Measurements from ENCODE around the gene LBHD1. TPM values are rescaled to one million over a fixed set of nuclear protein-coding genes. Genes with fewer than 3 reads are reported as not detected.
A peak's percentile ranks its signal among the peaks of the same experiment; 100 is the strongest.

The LBHD1 gene
- total and polyA plus RNA-seq, 2 of the 13 experiments (the other 11 are each of a cell fraction or from before 2014, with no cell fraction given), result 3.2 to 3.7 TPM

- TF ChIP-seq ATRX (CRISPR knock-in tag; IDR thresholded peaks at IDR 0.05; ENCODE audit: borderline replicate concordance), result no peak
- TF ChIP-seq SPEN (CRISPR knock-in tag; IDR thresholded peaks at IDR 0.05; ENCODE audit: low read depth), result peak; percentile 9; the same call in 1 of the 2 replicates
- no peak for TF ChIP-seq ZFY (CRISPR knock-in tag; IDR thresholded peaks at IDR 0.05)
- TF ChIP-seq KDM6A (CRISPR knock-in tag; IDR thresholded peaks at IDR 0.05; ENCODE audit: low read depth), result no peak
- TF ChIP-seq ZNF17 (CRISPR knock-in tag; IDR thresholded peaks at IDR 0.05), result no peak
- no peak for TF ChIP-seq MXI1 (IDR thresholded peaks at IDR 0.05; ENCODE audit: borderline replicate concordance, low read depth, low read length)
- no peak for TF ChIP-seq ZNF780A (CRISPR knock-in tag; IDR thresholded peaks at IDR 0.05)
- no peak for TF ChIP-seq CEBPG (CRISPR knock-in tag; IDR thresholded peaks at IDR 0.05)
- TF ChIP-seq ZNF720 (CRISPR knock-in tag; IDR thresholded peaks at IDR 0.05), result no peak
- TF ChIP-seq NFE2 (CRISPR knock-in tag; IDR thresholded peaks at IDR 0.05), result no peak
- no peak for TF ChIP-seq FUBP1 (CRISPR knock-in tag; IDR thresholded peaks at IDR 0.05; ENCODE audit: borderline replicate concordance)
- TF ChIP-seq POGK (CRISPR knock-in tag; conservative IDR thresholded peaks at IDR 0.05), result no peak
- TF ChIP-seq ZNF160 (CRISPR knock-in tag; IDR thresholded peaks at IDR 0.05), result no peak
- no peak for TF ChIP-seq ZNF710 (CRISPR knock-in tag; IDR thresholded peaks at IDR 0.05; ENCODE audit: borderline replicate concordance)
- no peak for TF ChIP-seq ZNF549 (CRISPR knock-in tag; IDR thresholded peaks at IDR 0.05)
- TF ChIP-seq SETDB1 (CRISPR knock-in tag; IDR thresholded peaks at IDR 0.05; ENCODE audit: borderline replicate concordance), result no peak
- TF ChIP-seq MBD4 (IDR thresholded peaks at IDR 0.05; ENCODE audit: borderline replicate concordance, low read length), result peak; percentile 59; the same call in 1 of the 2 replicates
- no peak for TF ChIP-seq DNMT3B (CRISPR knock-in tag; conservative IDR thresholded peaks at IDR 0.05)
- TF ChIP-seq ZSCAN12 (CRISPR knock-in tag; IDR thresholded peaks at IDR 0.05), result no peak
- TF ChIP-seq ATM (IDR thresholded peaks at IDR 0.05; ENCODE audit: borderline replicate concordance), result no peak
- 0 out of 2 replicates have a peak, but pooled peaks have one; percentile 32 for TF ChIP-seq ZNF296 (CRISPR knock-in tag; conservative IDR thresholded peaks at IDR 0.05)
- no peak for TF ChIP-seq ZNF543 (CRISPR knock-in tag; IDR thresholded peaks at IDR 0.05)
- no peak for TF ChIP-seq MYNN (CRISPR knock-in tag; IDR thresholded peaks at IDR 0.05; ENCODE audit: low read depth)
- TF ChIP-seq GMEB1 (CRISPR knock-in tag; IDR thresholded peaks at IDR 0.05; ENCODE audit: borderline replicate concordance), result no peak
- no peak for TF ChIP-seq ZKSCAN8 (CRISPR knock-in tag; IDR thresholded peaks at IDR 0.05; ENCODE audit: borderline replicate concordance)
Measured at GRCh38 chr11:62666259-62666926, 5.7 kb downstream of the LBHD1 start (continued).

Data from HepG2 (cell line).